ENCODE data around the gene WFIKKN2. TPM values are rescaled to one million over a fixed set of nuclear protein-coding genes. Genes with fewer than 3 reads are reported as not detected.

WFIKKN2 gene
- total and polyA plus RNA-seq, 2 experiments from 2014 or later, result not detected

DNA sequence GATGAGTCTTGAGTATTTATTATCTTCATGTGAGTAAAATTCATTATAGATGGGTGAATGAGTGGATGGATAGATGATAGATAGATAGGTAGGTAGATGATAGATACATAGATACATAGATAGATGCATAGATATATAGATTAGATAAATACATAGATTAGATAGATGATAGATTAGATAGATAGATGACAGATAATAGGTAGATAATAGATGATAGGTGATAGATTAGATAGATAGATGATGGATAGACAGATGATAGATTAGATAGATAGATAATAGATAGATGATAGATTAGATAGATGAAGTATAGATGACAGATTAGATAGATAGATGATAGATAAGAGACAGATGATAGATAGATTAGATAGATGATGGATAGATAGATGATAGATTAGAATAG lies 21.8 kb upstream of the WFIKKN2 start:
- H3K4me3 ChIP-seq, result no peak overlapping the region
- H3K27ac Mint-ChIP-seq, result no peak overlapping the region
- H3F3A ChIP-seq (replicated peaks; ENCODE audit: low read depth), result no peaks in the 10 kb centered on the region
- H3K27ac ChIP-seq (ENCODE audit: low read depth), result no peak overlapping the region
- H3K4me2 ChIP-seq, result no peak overlapping the region
- H3K4me1 ChIP-seq (ENCODE audit: insufficient read depth), result peaks cover 5% of the 10 kb centered on the region; the same call in 1 of the 2 replicates
- no peaks in the 10 kb centered on the region for H3K36me3 Mint-ChIP-seq (ENCODE audit: low read depth)
- H3K27me3 Mint-ChIP-seq (ENCODE audit: insufficient read depth, low read depth, poor library complexity), result peaks cover 9% of the 10 kb centered on the region
- peaks cover 8% of the 10 kb centered on the region for H3K4me1 Mint-ChIP-seq
- H3K4me3 Mint-ChIP-seq, result no peak overlapping the region
- TF ChIP-seq, protein P1, sequence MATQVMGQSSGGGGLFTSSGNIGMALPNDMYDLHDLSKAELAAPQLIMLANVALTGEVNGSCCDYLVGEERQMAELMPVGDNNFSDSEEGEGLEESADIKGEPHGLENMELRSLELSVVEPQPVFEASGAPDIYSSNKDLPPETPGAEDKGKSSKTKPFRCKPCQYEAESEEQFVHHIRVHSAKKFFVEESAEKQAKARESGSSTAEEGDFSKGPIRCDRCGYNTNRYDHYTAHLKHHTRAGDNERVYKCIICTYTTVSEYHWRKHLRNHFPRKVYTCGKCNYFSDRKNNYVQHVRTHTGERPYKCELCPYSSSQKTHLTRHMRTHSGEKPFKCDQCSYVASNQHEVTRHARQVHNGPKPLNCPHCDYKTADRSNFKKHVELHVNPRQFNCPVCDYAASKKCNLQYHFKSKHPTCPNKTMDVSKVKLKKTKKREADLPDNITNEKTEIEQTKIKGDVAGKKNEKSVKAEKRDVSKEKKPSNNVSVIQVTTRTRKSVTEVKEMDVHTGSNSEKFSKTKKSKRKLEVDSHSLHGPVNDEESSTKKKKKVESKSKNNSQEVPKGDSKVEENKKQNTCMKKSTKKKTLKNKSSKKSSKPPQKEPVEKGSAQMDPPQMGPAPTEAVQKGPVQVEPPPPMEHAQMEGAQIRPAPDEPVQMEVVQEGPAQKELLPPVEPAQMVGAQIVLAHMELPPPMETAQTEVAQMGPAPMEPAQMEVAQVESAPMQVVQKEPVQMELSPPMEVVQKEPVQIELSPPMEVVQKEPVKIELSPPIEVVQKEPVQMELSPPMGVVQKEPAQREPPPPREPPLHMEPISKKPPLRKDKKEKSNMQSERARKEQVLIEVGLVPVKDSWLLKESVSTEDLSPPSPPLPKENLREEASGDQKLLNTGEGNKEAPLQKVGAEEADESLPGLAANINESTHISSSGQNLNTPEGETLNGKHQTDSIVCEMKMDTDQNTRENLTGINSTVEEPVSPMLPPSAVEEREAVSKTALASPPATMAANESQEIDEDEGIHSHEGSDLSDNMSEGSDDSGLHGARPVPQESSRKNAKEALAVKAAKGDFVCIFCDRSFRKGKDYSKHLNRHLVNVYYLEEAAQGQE (IDR thresholded peaks at IDR 0.05; ENCODE audit: unreplicated experiment), result no peak
- TF ChIP-seq, protein P2, sequence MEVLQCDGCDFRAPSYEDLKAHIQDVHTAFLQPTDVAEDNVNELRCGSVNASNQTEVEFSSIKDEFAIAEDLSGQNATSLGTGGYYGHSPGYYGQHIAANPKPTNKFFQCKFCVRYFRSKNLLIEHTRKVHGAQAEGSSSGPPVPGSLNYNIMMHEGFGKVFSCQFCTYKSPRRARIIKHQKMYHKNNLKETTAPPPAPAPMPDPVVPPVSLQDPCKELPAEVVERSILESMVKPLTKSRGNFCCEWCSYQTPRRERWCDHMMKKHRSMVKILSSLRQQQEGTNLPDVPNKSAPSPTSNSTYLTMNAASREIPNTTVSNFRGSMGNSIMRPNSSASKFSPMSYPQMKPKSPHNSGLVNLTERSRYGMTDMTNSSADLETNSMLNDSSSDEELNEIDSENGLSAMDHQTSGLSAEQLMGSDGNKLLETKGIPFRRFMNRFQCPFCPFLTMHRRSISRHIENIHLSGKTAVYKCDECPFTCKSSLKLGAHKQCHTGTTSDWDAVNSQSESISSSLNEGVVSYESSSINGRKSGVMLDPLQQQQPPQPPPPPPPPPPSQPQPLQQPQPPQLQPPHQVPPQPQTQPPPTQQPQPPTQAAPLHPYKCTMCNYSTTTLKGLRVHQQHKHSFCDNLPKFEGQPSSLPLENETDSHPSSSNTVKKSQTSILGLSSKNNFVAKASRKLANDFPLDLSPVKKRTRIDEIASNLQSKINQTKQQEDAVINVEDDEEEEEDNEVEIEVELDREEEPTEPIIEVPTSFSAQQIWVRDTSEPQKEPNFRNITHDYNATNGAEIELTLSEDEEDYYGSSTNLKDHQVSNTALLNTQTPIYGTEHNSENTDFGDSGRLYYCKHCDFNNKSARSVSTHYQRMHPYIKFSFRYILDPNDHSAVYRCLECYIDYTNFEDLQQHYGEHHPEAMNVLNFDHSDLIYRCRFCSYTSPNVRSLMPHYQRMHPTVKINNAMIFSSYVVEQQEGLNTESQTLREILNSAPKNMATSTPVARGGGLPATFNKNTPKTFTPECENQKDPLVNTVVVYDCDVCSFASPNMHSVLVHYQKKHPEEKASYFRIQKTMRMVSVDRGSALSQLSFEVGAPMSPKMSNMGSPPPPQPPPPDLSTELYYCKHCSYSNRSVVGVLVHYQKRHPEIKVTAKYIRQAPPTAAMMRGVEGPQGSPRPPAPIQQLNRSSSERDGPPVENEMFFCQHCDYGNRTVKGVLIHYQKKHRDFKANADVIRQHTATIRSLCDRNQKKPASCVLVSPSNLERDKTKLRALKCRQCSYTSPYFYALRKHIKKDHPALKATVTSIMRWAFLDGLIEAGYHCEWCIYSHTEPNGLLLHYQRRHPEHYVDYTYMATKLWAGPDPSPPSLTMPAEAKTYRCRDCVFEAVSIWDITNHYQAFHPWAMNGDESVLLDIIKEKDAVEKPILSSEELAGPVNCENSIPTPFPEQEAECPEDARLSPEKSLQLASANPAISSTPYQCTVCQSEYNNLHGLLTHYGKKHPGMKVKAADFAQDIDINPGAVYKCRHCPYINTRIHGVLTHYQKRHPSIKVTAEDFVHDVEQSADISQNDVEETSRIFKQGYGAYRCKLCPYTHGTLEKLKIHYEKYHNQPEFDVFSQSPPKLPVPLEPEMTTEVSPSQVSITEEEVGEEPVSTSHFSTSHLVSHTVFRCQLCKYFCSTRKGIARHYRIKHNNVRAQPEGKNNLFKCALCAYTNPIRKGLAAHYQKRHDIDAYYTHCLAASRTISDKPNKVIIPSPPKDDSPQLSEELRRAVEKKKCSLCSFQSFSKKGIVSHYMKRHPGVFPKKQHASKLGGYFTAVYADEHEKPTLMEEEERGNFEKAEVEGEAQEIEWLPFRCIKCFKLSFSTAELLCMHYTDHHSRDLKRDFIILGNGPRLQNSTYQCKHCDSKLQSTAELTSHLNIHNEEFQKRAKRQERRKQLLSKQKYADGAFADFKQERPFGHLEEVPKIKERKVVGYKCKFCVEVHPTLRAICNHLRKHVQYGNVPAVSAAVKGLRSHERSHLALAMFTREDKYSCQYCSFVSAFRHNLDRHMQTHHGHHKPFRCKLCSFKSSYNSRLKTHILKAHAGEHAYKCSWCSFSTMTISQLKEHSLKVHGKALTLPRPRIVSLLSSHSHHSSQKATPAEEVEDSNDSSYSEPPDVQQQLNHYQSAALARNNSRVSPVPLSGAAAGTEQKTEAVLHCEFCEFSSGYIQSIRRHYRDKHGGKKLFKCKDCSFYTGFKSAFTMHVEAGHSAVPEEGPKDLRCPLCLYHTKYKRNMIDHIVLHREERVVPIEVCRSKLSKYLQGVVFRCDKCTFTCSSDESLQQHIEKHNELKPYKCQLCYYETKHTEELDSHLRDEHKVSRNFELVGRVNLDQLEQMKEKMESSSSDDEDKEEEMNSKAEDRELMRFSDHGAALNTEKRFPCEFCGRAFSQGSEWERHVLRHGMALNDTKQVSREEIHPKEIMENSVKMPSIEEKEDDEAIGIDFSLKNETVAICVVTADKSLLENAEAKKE (CRISPR knock-in tag; IDR thresholded peaks at IDR 0.05), result no peak
- no peaks in the 10 kb centered on the region for H3K9me2 ChIP-seq (ENCODE audit: insufficient read depth)
- ATAC-seq (no peak), DNase-seq (ENCODE audit: low spot score) (no peak)
- no peaks in the 10 kb centered on the region; the same call in 2 of the 3 replicates for H3K9me3 Mint-ChIP-seq
- no peaks in the 10 kb centered on the region for H3K27me3 ChIP-seq (ENCODE audit: insufficient read depth)
- no peak overlapping the region for H2AFZ ChIP-seq
- no peaks in the 10 kb centered on the region for H3K36me3 ChIP-seq (ENCODE audit: insufficient read depth)
- no peaks in the 10 kb centered on the region for H3K79me2 ChIP-seq (replicated peaks; ENCODE audit: insufficient read depth)
- H4K20me1 ChIP-seq (replicated peaks; ENCODE audit: insufficient read depth), result no peaks in the 10 kb centered on the region

All from GM23338 (cell line).